Left ventricle myocardium inferior (tissue), 1 donor: Measurements from ENCODE around the gene C19orf53. TPM values are rescaled to one million over a fixed set of nuclear protein-coding genes. Genes with fewer than 3 reads are reported as not detected.
"Not testable (repeated sequence)": the region's sequence is repeated elsewhere in the genome, so short reads cannot be mapped to it uniquely, and the experiment has no call there.

Experiments
- DNase-seq: peaks from one replicate; pipeline ENCODE4 v3.0.0-alpha.2; 2020
- H3K27ac ChIP-seq: fragments of 200-600 bp; replicated peaks from 2 replicates; pipeline ENCODE4 v1.8.0; 2021
- H3K27me3 ChIP-seq: fragments of 200-600 bp; 2 replicates; pipeline ENCODE4 v1.8.0; 2021; ENCODE audit warnings: low read depth
- H3K36me3 ChIP-seq: fragments of 200-600 bp; 2 replicates; pipeline ENCODE4 v1.8.0; 2021
- H3K4me1 ChIP-seq: fragments of 200-600 bp; 2 replicates; pipeline ENCODE4 v1.8.0; 2021
- H3K4me3 ChIP-seq: fragments of 200-600 bp; 2 replicates; pipeline ENCODE4 v1.8.0; 2021; ENCODE audit warnings: mild to moderate bottlenecking, moderate library complexity
- H3K9me3 ChIP-seq: fragments of 200-600 bp; replicated peaks from 2 replicates; pipeline ENCODE4 v1.8.0; 2021
- CTCF ChIP-seq: fragments of 200-600 bp; IDR thresholded peaks from 2 replicates; pipeline ENCODE4 v1.8.0; 2021; ENCODE audit warnings: antibody characterized with exemption, mild to moderate bottlenecking, borderline replicate concordance
- intact Hi-C: fragments of 100-400 bp; cut with micrococcal nuclease; formaldehyde crosslinking; loops from one replicate; pipeline ENCODE4 v1.11.0; 2022
- total RNA-seq: library from RNA; stranded (reverse); fragmentation: NEBNext Ultra II Directional; extraction: Animal tissue kit (Norgen Biotek cat#: 25700); gene quantifications from one replicate; pipeline ENCODE4 v1.2.1, GENCODE V29; 2021
- donor health status: DM: no; HTN: yes; CAD: no; lungs with severe emphysema.

The C19orf53 gene
- total RNA-seq, 1 donor from 2014 or later, result 97.7 TPM

GRCh38 chr19:13778398-13778797 lies 4.1 kb downstream of the C19orf53 start:
- intact Hi-C loops, result no loop called here
- H3K27me3 ChIP-seq, result no peaks in the 10 kb centered on the region
- H3K4me3 ChIP-seq, result no peak overlapping the region
- peaks cover 29% of the 10 kb centered on the region for H3K36me3 ChIP-seq
- no peak overlapping the region for H3K27ac ChIP-seq
- no peak for DNase-seq
- peaks cover 45% of the 10 kb centered on the region for H3K4me1 ChIP-seq
- no peak for TF ChIP-seq CTCF
- no peaks in the 10 kb centered on the region for H3K9me3 ChIP-seq

- DNase-seq, result no peak
- Histone ChIP-seq H3K4me3 (no peak overlapping the region), H3K4me1 (peaks cover 43% of the 10 kb centered on the region), H3K36me3 (peaks cover 29% of the 10 kb centered on the region), H3K9me3 (no peaks in the 10 kb centered on the region), H3K27ac (no peak overlapping the region), H3K27me3 (no peaks in the 10 kb centered on the region)
- intact Hi-C loops, result no loop called here
- no peak for TF ChIP-seq CTCF
Observed at GRCh38 chr19:13778847-13779246, 4.6 kb downstream of the C19orf53 start.

- Histone ChIP-seq H3K36me3 (peaks cover 29% of the 10 kb centered on the region), H3K4me1 (peaks cover 40% of the 10 kb centered on the region)
- H3K9me3 ChIP-seq, DNase-seq, H3K27me3 ChIP-seq, H3K4me3 ChIP-seq, H3K27ac ChIP-seq: not testable (repeated sequence)
- intact Hi-C loops, result loop anchor here (10.0 kb wide), 1 partner anchor 85 kb away; no protein-coding TSS in a partner anchor
Observed at GRCh38 chr19:13779794-13780193, 5.5 kb downstream of the C19orf53 start.

GRCh38 chr19:13781547-13781946 lies 7.3 kb downstream of the C19orf53 start:
- no peak for TF ChIP-seq CTCF
- intact Hi-C loops, result loop anchor here (10.0 kb wide), 1 partner anchor 83 kb away; no protein-coding TSS in a partner anchor
- peak; percentile 72 for DNase-seq

GRCh38 chr19:13782537-13782936 lies 8.3 kb downstream of the C19orf53 start:
- Histone ChIP-seq H3K27me3 (no peaks in the 10 kb centered on the region), H3K36me3 (peaks cover 20% of the 10 kb centered on the region), H3K9me3 (no peaks in the 10 kb centered on the region), H3K4me3 (no peak overlapping the region), H3K4me1 (peaks cover 25% of the 10 kb centered on the region), H3K27ac (no peak overlapping the region)
- intact Hi-C loops, result loop anchor here (10.0 kb wide), 1 partner anchor 82 kb away; no protein-coding TSS in a partner anchor
- TF ChIP-seq CTCF, result no peak
- DNase-seq, result no peak

More at GRCh38 chr19:13781547-13781946, 7.3 kb downstream of the C19orf53 start:
- Histone ChIP-seq H3K27me3 (no peaks in the 10 kb centered on the region), H3K36me3 (peaks cover 28% of the 10 kb centered on the region), H3K4me1 (peaks cover 27% of the 10 kb centered on the region), H3K27ac (peak overlapping the region; percentile 72), H3K9me3 (no peaks in the 10 kb centered on the region), H3K4me3 (no peak overlapping the region)

GRCh38 chr19:13783565-13784500 lies 9.6 kb downstream of the C19orf53 start:
- Histone ChIP-seq H3K4me3 (no peak overlapping the region), H3K36me3 (peaks cover 7% of the 10 kb centered on the region), H3K27ac (no peak overlapping the region), H3K4me1 (peaks cover 32% of the 10 kb centered on the region), H3K27me3 (no peaks in the 10 kb centered on the region), H3K9me3 (no peaks in the 10 kb centered on the region)
- no peak for DNase-seq
- no peak for TF ChIP-seq CTCF
- intact Hi-C loops, result loop anchor here (10.0 kb wide), 1 partner anchor 81 kb away; no protein-coding TSS in a partner anchor
